ENCODE results near the gene MAL.

The MAL gene

GRCh38 chr2:94996305-94997100 lies 29.0 kb upstream of the MAL start:
- DNase-seq = peak; percentile 62

GRCh38 chr2:94997981-94998930 lies 27.3 kb upstream of the MAL start:
- no peak for DNase-seq

GRCh38 chr2:94999431-94999883 lies 26.1 kb upstream of the MAL start:
- no peak for DNase-seq

GRCh38 chr2:95001051-95001562 lies 24.4 kb upstream of the MAL start:
- DNase-seq = no peak

GRCh38 chr2:95001701-95002100 lies 23.8 kb upstream of the MAL start:
- no peak for DNase-seq

GRCh38 chr2:95002498-95002897 lies 23.0 kb upstream of the MAL start:
- DNase-seq = no peak

GRCh38 chr2:95004287-95004686 lies 21.2 kb upstream of the MAL start:
- DNase-seq = no peak

- no peak for DNase-seq
These were observed 20.8 kb upstream of the MAL start for GRCh38 chr2:95004711-95005110.

- DNase-seq = no peak
These were observed 19.8 kb upstream of the MAL start for GRCh38 chr2:95005726-95006125.

- no peak for DNase-seq
These were observed 18.9 kb upstream of the MAL start for GRCh38 chr2:95006588-95006987.

- DNase-seq = no peak
These were observed 18.4 kb upstream of the MAL start for GRCh38 chr2:95007031-95007609.

- DNase-seq = no peak
These were observed 17.7 kb upstream of the MAL start for GRCh38 chr2:95007822-95008221.

GRCh38 chr2:95008306-95008705 lies 17.2 kb upstream of the MAL start:
- DNase-seq = peak; percentile 59

- DNase-seq = no peak
These were observed 16.5 kb upstream of the MAL start for GRCh38 chr2:95008996-95009395.

- no peak for DNase-seq
These were observed 16.1 kb upstream of the MAL start for GRCh38 chr2:95009412-95009811.

- peak; percentile 38 for DNase-seq
These were observed 15.4 kb upstream of the MAL start for GRCh38 chr2:95010126-95010525.

- DNase-seq = no peak
These were observed 14.8 kb upstream of the MAL start for GRCh38 chr2:95010718-95011117.

GRCh38 chr2:95012881-95013550 lies 12.5 kb upstream of the MAL start:
- peak; percentile 33 for DNase-seq

- DNase-seq = no peak
These were observed 11.8 kb upstream of the MAL start for GRCh38 chr2:95013726-95014125.

GRCh38 chr2:95014126-95014708 lies 11.3 kb upstream of the MAL start:
- DNase-seq = no peak

- no peak for DNase-seq
These were observed 10.1 kb upstream of the MAL start for GRCh38 chr2:95015261-95015912.

- no peak for DNase-seq
These were observed 8.9 kb upstream of the MAL start for GRCh38 chr2:95016616-95017015.
